CD4-positive, CD25-positive, alpha-beta regulatory T cell (primary cell): Measurements from ENCODE around the gene PIP4K2B. TPM values are rescaled to one million over a fixed set of nuclear protein-coding genes. Genes with fewer than 3 reads are reported as not detected.

Experiments
- ATAC-seq, 2 donors: fragments of 150-1000 bp; cut with Tn5 transposase; one replicate each; pipeline ENCODE4 v1.10.0; 2021; ENCODE audit warnings: low read depth in 2 of 2, moderate number of reproducible peaks in 2 of 2, moderate library complexity in 1 of 2
- DNase-seq, 3 donors: peaks; one replicate each; pipeline versions ENCODE4 v3.0.0 to v3.0.0-alpha.2; 2012 to 2022; ENCODE audit warnings: mixed read lengths in 1 of 3
- H3K27ac ChIP-seq: one replicate; pipeline ENCODE4 v1.7.0; 2013; ENCODE audit warnings: mild to moderate bottlenecking, low read length; ENCODE audit not compliant: insufficient read depth, poor library complexity, severe bottlenecking
- H3K27me3 ChIP-seq: one replicate; pipeline ENCODE4 v1.7.0; 2013; ENCODE audit warnings: low read length; ENCODE audit not compliant: control insufficient read depth, insufficient read depth
- H3K36me3 ChIP-seq: one replicate; pipeline ENCODE4 v1.7.0; 2013; ENCODE audit warnings: mild to moderate bottlenecking, low read length, moderate library complexity; ENCODE audit not compliant: control insufficient read depth, insufficient read depth
- H3K4me1 ChIP-seq: 2 replicates; pipeline ENCODE4 v1.7.0; 2013; ENCODE audit warnings: mild to moderate bottlenecking, low read length; ENCODE audit not compliant: insufficient read depth, control insufficient read depth, poor library complexity, severe bottlenecking
- H3K4me3 ChIP-seq: one replicate; pipeline ENCODE4 v1.7.0; 2013; ENCODE audit warnings: low read depth, mild to moderate bottlenecking, low read length, moderate library complexity
- H3K9me3 ChIP-seq, 2 experiments: 1 replicate in 1 of 2; 2 replicates in 1 of 2; pipeline ENCODE4 v1.7.0; 2013; ENCODE audit warnings: low read length in 2 of 2, mild to moderate bottlenecking in 1 of 2, moderate library complexity in 1 of 2; ENCODE audit not compliant: control insufficient read depth in 2 of 2
- H3K27ac Mint-ChIP-seq, 3 donors: one replicate each; pipeline ENCODE4 v1.8.0; 2020 to 2022; ENCODE audit warnings: mild to moderate bottlenecking in 3 of 3, mixed read lengths in 3 of 3, moderate library complexity in 2 of 3
- H3K27me3 Mint-ChIP-seq: one replicate; pipeline ENCODE4 v1.8.0; 2022; ENCODE audit warnings: mild to moderate bottlenecking, mixed read lengths
- H3K36me3 Mint-ChIP-seq: one replicate; pipeline ENCODE4 v1.8.0; 2020; ENCODE audit warnings: mixed read lengths
- H3K4me1 Mint-ChIP-seq, 4 donors: one replicate each; pipeline ENCODE4 v1.8.0; 2020 to 2022; ENCODE audit warnings: mixed read lengths in 4 of 4, mild to moderate bottlenecking in 1 of 4
- H3K4me3 Mint-ChIP-seq, 4 donors: one replicate each; pipeline ENCODE4 v1.8.0; 2020 to 2022; ENCODE audit warnings: mild to moderate bottlenecking in 4 of 4, mixed read lengths in 4 of 4, moderate library complexity in 3 of 4
- H3K9me3 Mint-ChIP-seq, 7 donors: one replicate each; pipeline ENCODE4 v1.8.0; 2020 to 2022; ENCODE audit warnings: mixed read lengths in 7 of 7, mild to moderate bottlenecking in 3 of 7, moderate library complexity in 2 of 7
- polyA plus RNA-seq, 4 donors: library from polyadenylated mRNA; unstranded; fragments of 300-500 nt; fragmentation: Illumina TruSeq; gene quantifications; one replicate each; pipeline ENCODE4 v1.2.3, GENCODE V29; 2021
- total RNA-seq: library from RNA; stranded (reverse); gene quantifications from one replicate; pipeline ENCODE4 v1.2.3, GENCODE V29; 2022

The PIP4K2B gene
- total and polyA plus RNA-seq, 5 donors from 2014 or later = 11.6 to 29.5 (median 17.6) TPM

GRCh38 chr17:38751808-38752307, 47.5 kb downstream of the PIP4K2B start:
- Mint-ChIP-seq H3K27me3 (peaks cover 34% of the 10 kb centered on the region), H3K9me3 (peaks cover 0 to 3% (median 0%) of the 10 kb centered on the region in 7 donors), H3K4me3 (peak overlapping the region; percentile 90 to 100 (median 98)), H3K4me1 (peaks cover 7 to 69% (median 28%) of the 10 kb centered on the region in 4 donors), H3K27ac (peak overlapping the region; percentile 93 to 99 (median 98)), H3K36me3 (peaks cover 24% of the 10 kb centered on the region)
- DNase-seq (peak; percentile 59 to 87 (median 85)), ATAC-seq (peak; percentile 19 to 23)
- Histone ChIP-seq H3K27ac (peak overlapping the region; percentile 88), H3K9me3 (no peaks in the 10 kb centered on the region), H3K4me1 (peaks cover 60% of the 10 kb centered on the region), H3K4me3 (peak overlapping the region; percentile 88), H3K27me3 (peaks cover 13% of the 10 kb centered on the region), H3K36me3 (peaks cover 20% of the 10 kb centered on the region)

- peaks cover 7 to 73% (median 30%) of the 10 kb centered on the region in 4 donors for H3K4me1 Mint-ChIP-seq
- Histone ChIP-seq H3K9me3 (no peaks in the 10 kb centered on the region), H3K27ac (peak overlapping the region; percentile 88), H3K27me3 (peaks cover 18% of the 10 kb centered on the region), H3K4me1 (peaks cover 60% of the 10 kb centered on the region), H3K36me3 (peaks cover 15% of the 10 kb centered on the region), H3K4me3 (peak overlapping the region; percentile 88)
- ATAC-seq (no peak), DNase-seq (no peak)
- peak overlapping the region; percentile 90 to 100 (median 98) for H3K4me3 Mint-ChIP-seq
- peaks cover 0 to 3% (median 0%) of the 10 kb centered on the region in 7 donors for H3K9me3 Mint-ChIP-seq
- peak overlapping the region; percentile 93 to 99 (median 98) for H3K27ac Mint-ChIP-seq
- H3K36me3 Mint-ChIP-seq = peaks cover 25% of the 10 kb centered on the region
- peaks cover 40% of the 10 kb centered on the region for H3K27me3 Mint-ChIP-seq
Observed at GRCh38 chr17:38751144-38751807, 48.1 kb downstream of the PIP4K2B start.

- Mint-ChIP-seq H3K4me3 (peak overlapping the region; percentile 90 to 100 (median 98)), H3K27me3 (peaks cover 47% of the 10 kb centered on the region), H3K36me3 (peaks cover 22% of the 10 kb centered on the region), H3K9me3 (peaks cover 0 to 3% (median 0%) of the 10 kb centered on the region in 7 donors), H3K27ac (peak overlapping the region; percentile 72 to 99 (median 93)), H3K4me1 (peaks cover 7 to 69% (median 28%) of the 10 kb centered on the region in 4 donors)
- ATAC-seq (no peak), DNase-seq (peak in 1 of 3 donors; percentile 29)
- Histone ChIP-seq H3K9me3 (no peaks in the 10 kb centered on the region), H3K27ac (no peak overlapping the region), H3K4me3 (peak overlapping the region; percentile 88), H3K36me3 (peaks cover 8% of the 10 kb centered on the region), H3K27me3 (peaks cover 20% of the 10 kb centered on the region), H3K4me1 (peaks cover 60% of the 10 kb centered on the region)
Observed at GRCh38 chr17:38750312-38751121, 48.8 kb downstream of the PIP4K2B start.

GRCh38 chr17:38750044-38750311, 49.4 kb downstream of the PIP4K2B start:
- Mint-ChIP-seq H3K36me3 (peaks cover 22% of the 10 kb centered on the region), H3K9me3 (peaks cover 0 to 3% (median 0%) of the 10 kb centered on the region in 7 donors), H3K4me1 (peaks cover 7 to 67% (median 28%) of the 10 kb centered on the region in 4 donors), H3K27ac (no peak overlapping the region), H3K27me3 (peaks cover 52% of the 10 kb centered on the region), H3K4me3 (peak overlapping the region; percentile 90 to 100 (median 98))
- Histone ChIP-seq H3K4me3 (peak overlapping the region; percentile 21), H3K36me3 (peaks cover 7% of the 10 kb centered on the region), H3K27ac (no peak overlapping the region), H3K9me3 (no peaks in the 10 kb centered on the region), H3K27me3 (peaks cover 20% of the 10 kb centered on the region), H3K4me1 (peaks cover 60% of the 10 kb centered on the region)
- DNase-seq = no peak
- no peak for ATAC-seq

- peaks cover 7 to 63% (median 27%) of the 10 kb centered on the region in 4 donors for H3K4me1 Mint-ChIP-seq
- H3K4me3 Mint-ChIP-seq = peak overlapping the region; percentile 71 to 100 (median 94)
- no peaks in the 10 kb centered on the region for H3K9me3 ChIP-seq
- no peak overlapping the region for H3K27ac Mint-ChIP-seq
- no peak overlapping the region for H3K27ac ChIP-seq
- peaks cover 0 to 3% (median 0%) of the 10 kb centered on the region in 7 donors for H3K9me3 Mint-ChIP-seq
- peaks cover 60% of the 10 kb centered on the region for H3K4me1 ChIP-seq
- peaks cover 22% of the 10 kb centered on the region for H3K36me3 Mint-ChIP-seq
- ATAC-seq (no peak), DNase-seq (no peak)
- peak overlapping the region; percentile 37 for H3K4me3 ChIP-seq
- H3K27me3 ChIP-seq = peaks cover 20% of the 10 kb centered on the region
- H3K36me3 ChIP-seq = peaks cover 1% of the 10 kb centered on the region
- peaks cover 57% of the 10 kb centered on the region for H3K27me3 Mint-ChIP-seq
Observed at GRCh38 chr17:38749223-38750043, 49.9 kb downstream of the PIP4K2B start.

- Mint-ChIP-seq H3K4me1 (peaks cover 7 to 58% (median 25%) of the 10 kb centered on the region in 4 donors), H3K4me3 (peak overlapping the region in 2 of 4 donors; percentile 7 to 67), H3K36me3 (peaks cover 22% of the 10 kb centered on the region), H3K27me3 (peaks cover 57% of the 10 kb centered on the region), H3K9me3 (peaks cover 0 to 3% (median 0%) of the 10 kb centered on the region in 7 donors), H3K27ac (no peak overlapping the region)
- Histone ChIP-seq H3K36me3 (no peaks in the 10 kb centered on the region), H3K27me3 (peaks cover 20% of the 10 kb centered on the region), H3K9me3 (no peaks in the 10 kb centered on the region), H3K4me1 (peaks cover 58% of the 10 kb centered on the region), H3K27ac (no peak overlapping the region), H3K4me3 (no peak overlapping the region)
- ATAC-seq (no peak), DNase-seq (no peak)
Observed at GRCh38 chr17:38748892-38749222, 50.5 kb downstream of the PIP4K2B start.
